GM12873 (cell line): Measurements from ENCODE around the gene SLC26A11.

ENCODE experiments used
- TF ChIP-seq, protein P1 (sequence below): IDR thresholded peaks from 2 replicates; pipeline ENCODE4 v1.5.1; 2012; ENCODE audit warnings: low read depth, mild to moderate bottlenecking, moderate library complexity, low read length, control low read depth; ENCODE audit not compliant: insufficient read depth; ENCODE audit errors: missing control alignments

The SLC26A11 gene

DNA sequence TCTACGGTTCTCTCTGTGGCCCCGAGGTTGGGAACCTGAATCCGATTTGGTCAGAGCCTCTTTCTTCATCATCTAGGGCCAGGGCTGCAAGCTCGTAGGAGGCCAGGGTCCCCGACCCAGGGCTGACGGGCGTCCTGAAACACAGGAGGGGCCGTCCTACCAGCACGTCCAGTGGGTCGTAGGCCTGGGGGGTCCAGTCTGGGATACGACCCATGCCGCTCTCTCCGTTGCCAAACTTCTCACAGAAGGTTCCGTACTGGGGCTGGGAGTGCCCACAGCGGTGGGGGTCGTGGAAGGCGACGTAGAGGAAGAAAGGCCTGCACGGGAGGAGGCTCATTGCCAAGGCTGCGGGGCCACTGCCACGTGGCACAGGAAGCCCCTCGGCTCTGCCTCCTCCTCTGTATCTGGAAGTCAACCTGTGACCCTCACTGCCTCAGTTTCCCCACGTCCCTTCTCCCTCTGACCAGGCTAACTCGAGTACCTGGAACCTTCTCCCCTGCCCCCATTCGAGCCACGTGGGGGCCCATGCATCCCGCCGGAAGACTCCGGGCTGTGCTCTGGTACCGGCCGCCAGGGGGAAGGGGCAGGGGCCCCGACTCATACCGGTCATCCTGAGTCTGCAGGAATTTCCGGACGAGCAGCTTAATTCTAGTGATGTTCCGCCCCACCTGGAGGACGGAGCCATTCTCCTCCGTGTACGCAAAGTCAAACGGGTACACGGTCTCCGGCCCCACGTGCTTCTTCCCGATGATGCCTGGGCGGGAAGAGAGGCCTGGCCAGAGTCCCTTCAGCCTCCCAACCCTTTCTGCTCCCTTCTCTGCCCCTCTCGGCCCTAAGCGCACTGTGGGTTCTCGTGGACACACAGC, 6.0 kb upstream of the SLC26A11 start:
- TF ChIP-seq, protein P1, sequence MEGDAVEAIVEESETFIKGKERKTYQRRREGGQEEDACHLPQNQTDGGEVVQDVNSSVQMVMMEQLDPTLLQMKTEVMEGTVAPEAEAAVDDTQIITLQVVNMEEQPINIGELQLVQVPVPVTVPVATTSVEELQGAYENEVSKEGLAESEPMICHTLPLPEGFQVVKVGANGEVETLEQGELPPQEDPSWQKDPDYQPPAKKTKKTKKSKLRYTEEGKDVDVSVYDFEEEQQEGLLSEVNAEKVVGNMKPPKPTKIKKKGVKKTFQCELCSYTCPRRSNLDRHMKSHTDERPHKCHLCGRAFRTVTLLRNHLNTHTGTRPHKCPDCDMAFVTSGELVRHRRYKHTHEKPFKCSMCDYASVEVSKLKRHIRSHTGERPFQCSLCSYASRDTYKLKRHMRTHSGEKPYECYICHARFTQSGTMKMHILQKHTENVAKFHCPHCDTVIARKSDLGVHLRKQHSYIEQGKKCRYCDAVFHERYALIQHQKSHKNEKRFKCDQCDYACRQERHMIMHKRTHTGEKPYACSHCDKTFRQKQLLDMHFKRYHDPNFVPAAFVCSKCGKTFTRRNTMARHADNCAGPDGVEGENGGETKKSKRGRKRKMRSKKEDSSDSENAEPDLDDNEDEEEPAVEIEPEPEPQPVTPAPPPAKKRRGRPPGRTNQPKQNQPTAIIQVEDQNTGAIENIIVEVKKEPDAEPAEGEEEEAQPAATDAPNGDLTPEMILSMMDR, result no peak

DNA sequence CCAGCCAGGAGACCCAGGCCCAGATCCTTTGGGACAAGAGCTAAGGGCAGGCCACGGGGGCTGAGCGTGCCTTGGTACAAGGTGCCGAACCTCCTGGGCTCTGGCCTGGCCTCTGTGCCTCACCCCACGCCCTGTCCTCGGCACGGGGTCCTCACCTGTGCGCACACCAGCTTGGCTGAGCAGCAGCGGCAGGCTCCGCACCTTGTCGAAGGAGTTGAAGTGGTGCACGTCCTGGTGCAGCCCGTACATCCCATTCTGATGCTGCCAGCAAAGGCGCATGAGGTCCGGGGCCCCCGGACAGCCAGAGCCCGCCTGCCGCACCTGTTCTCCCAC, 5.4 kb upstream of the SLC26A11 start:
- TF ChIP-seq, protein P1, result no peak

DNA sequence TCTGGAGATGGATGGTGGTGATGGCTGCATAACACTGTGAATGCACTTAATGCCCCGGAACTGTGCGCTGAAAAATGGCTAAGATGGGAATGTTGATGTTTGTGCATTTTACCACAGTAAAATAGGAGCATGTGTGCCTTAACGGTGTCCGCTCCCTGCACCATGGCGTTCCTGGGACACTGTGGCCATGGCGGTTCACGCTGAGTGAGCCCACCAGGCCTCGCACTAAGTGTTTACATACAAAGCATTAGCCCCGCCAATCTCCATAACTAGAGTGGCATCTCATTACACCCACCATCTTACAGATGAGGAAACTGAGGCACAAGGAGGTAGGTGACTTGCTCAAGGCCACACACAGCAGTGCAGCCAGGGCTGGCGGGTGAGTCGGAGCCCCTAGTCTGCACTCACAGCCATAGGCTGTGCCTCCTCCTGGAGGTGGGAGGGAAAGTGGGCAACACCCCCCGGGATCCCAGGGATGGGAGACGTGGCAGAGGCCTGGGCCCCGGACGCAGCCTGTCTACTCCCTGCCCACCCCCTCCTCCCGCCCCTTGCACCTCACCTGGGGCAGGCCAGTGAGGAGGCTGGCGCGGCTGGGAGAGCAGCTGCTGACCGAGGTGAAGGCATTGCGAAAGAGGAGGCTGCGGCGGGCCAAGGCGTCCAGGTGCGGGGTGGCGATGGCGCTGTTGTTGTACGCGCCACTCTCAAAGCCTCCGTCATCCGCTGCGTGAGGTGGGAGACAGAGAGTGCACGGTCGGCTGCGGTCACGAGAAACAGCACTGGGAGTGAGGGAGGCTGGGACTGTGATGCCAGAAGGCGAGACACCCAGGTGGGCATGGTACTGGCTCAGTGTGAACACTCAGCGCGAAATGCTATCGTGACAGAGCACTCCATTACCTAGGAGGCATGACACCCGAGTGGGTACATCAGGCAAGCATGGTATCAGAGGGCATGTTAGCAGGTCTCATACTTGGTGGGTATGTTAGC, 3.5 kb upstream of the SLC26A11 start:
- TF ChIP-seq, protein P1, result no peak

DNA sequence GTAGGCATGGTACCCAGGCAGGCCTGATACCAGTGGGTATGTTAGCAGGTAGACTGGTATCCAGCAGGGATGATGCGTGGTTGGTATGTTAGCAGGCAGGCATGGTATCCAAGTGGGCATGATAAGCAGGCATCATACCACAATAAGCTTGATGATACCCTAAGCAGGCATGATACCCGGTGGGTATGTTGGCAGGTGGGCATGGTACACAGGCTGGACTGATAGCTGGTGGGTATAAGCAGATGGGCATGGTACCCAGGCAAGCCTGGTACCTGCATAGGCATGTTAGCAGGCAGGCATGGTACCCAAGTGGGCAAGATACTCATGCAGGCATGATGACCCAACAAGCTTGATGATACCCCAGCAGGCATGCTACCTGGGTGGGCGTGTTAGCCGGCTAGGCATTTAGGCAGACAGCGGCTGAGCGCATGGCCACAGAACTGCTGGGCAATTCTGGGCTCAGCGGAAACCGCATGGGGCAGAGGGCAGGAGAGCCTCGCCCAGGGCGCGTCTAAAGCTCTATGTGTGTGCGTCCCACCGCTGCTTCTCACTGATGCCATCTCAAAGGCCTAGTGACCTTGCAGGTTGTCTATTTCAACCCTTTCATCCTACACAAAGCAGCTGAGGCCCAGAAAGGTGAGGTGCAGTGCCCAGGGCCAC, 2.4 kb upstream of the SLC26A11 start:
- TF ChIP-seq, protein P1, result no peak

DNA sequence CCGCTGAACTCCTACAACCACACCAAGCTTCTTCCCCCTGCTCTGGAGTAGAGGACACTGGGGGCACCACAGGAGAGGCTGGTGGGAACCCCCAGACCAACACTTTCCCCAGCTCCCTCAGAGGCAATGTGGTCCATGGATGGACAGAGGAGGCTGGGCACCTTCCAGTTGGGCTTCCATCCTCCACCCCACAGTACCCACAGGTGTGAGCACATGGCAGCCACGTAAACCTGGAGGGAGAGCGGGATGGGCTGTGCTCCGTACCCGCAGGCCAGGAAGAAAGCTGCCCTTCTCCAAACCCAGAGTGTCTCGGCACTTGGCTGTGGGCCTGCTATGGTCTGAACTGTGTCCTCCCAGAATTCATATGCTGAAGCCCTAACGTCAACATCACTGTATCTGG, 1.8 kb upstream of the SLC26A11 start:
- TF ChIP-seq, protein P1, result no peak

DNA sequence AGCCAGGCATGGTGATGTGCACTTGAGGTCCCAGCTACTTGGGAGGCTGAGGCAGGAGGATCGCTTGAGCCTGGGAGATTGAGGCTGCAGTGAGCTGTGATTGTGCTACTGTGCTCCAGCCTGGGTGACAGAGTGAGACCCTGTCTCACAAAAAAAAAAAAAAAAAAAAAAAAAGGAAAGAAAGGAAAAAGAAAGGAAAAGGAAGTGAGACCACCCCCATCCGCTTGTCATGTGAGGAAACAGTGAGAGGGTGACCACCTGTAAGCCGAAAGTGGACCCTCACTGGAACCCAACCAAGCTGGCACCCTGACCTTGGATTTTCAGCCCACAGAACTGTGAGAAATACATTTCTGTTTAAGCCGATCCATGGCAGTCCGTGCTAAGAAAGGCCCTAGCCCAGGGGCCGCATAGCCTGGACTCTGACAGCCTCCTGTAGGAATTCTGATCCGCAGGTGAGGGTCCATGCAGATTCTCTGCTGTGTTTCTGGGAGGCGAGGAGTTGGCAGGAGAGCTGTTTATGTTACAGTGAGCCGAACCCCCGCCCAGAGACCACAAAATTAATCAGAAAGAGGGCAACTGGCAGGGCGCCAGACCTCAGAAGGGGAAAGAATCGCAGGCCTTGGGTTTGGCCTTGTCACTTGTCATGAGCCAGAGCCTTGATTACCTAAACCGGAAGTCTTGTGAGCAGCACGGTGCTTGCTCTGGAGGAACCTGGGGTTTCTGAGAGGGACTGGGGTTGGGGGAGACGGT, 1.0 kb upstream of the SLC26A11 start:
- TF ChIP-seq, protein P1, result no peak

DNA sequence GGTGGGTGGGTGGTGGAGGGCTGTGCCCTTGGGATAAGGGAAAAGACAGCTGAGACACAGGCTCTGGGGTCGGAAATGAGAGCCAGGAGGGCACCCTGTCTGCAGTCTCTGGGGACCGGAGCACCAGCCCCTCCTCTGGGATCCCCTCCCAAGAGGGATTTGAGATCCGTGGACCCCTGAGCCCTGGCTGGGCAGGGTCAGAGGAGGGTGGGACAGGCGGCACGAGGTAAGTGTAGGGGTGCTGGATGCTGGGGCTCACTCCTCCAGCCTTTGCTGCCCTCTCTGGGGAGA, 519 bp upstream of the SLC26A11 start:
- TF ChIP-seq, protein P1, result no peak
